PFSK-1 (cell line): ENCODE results near the gene CHTF8.

ENCODE experiments used
- FOXP2 ChIP-seq: optimal IDR thresholded peaks from 2 replicates; pipeline ENCODE3; 2011; ENCODE audit warnings: borderline replicate concordance, control low read depth, inconsistent platforms; ENCODE audit not compliant: insufficient read depth; ENCODE audit errors: extremely low read length, extremely low read depth
- POLR2AphosphoS5 ChIP-seq: IDR thresholded peaks from 2 replicates; pipeline ENCODE4 v1.6.1; 2012; ENCODE audit warnings: low read depth, mild to moderate bottlenecking, control low read depth, low read length, moderate library complexity
- SIN3A ChIP-seq: IDR thresholded peaks from 2 replicates; pipeline ENCODE4 v1.6.1; 2012; ENCODE audit warnings: mild to moderate bottlenecking, low read length, moderate library complexity, borderline replicate concordance; ENCODE audit not compliant: insufficient read depth
- TAF1 ChIP-seq: IDR thresholded peaks from 2 replicates; pipeline ENCODE4 v1.6.1; 2012; ENCODE audit warnings: low read length, control low read depth, borderline replicate concordance; ENCODE audit not compliant: insufficient read depth
- TF ChIP-seq, protein P1 (sequence below), 2 experiments: IDR thresholded peaks; 2 replicates each; pipeline versions ENCODE4 v1.6.1 to v1.8.0; 2011 to 2012; ENCODE audit warnings: low read depth in 2 of 2, low read length in 2 of 2, control low read depth in 1 of 2, inconsistent platforms in 1 of 2, mild to moderate bottlenecking in 1 of 2, moderate library complexity in 1 of 2; ENCODE audit not compliant: insufficient read depth in 1 of 2

CHTF8 gene

DNA sequence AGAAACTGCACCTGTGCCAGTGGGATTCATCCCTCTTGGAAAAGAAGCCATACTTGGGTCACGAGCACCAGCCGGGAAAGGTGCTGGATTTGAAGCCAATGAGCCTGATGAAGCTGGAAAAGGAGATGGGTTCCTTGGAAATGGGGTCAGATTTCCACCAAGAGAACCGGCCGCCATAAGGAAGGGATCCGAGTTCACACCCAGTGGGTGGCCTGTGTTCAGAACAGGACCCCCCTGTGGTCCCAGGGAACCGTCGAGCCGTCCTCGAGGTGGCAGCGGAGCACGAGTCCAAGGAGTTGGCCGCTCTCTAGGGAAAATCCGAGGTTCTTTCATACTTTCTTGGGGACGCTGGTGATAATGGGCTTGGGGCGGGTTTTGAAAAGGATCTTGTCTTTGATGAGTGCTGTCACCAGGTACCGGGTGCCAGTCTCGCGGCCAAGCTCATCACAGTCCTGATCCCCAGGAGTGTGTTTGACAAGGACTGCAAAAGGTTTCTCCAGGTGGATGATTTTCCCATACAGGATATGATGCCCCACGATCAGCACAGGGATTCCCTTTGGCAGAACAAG lies 12.2 kb downstream of the CHTF8 start:
- TF ChIP-seq POLR2AphosphoS5 (no peak), SIN3A (no peak), FOXP2 (no peak), TAF1 (no peak)
- TF ChIP-seq, protein P1, sequence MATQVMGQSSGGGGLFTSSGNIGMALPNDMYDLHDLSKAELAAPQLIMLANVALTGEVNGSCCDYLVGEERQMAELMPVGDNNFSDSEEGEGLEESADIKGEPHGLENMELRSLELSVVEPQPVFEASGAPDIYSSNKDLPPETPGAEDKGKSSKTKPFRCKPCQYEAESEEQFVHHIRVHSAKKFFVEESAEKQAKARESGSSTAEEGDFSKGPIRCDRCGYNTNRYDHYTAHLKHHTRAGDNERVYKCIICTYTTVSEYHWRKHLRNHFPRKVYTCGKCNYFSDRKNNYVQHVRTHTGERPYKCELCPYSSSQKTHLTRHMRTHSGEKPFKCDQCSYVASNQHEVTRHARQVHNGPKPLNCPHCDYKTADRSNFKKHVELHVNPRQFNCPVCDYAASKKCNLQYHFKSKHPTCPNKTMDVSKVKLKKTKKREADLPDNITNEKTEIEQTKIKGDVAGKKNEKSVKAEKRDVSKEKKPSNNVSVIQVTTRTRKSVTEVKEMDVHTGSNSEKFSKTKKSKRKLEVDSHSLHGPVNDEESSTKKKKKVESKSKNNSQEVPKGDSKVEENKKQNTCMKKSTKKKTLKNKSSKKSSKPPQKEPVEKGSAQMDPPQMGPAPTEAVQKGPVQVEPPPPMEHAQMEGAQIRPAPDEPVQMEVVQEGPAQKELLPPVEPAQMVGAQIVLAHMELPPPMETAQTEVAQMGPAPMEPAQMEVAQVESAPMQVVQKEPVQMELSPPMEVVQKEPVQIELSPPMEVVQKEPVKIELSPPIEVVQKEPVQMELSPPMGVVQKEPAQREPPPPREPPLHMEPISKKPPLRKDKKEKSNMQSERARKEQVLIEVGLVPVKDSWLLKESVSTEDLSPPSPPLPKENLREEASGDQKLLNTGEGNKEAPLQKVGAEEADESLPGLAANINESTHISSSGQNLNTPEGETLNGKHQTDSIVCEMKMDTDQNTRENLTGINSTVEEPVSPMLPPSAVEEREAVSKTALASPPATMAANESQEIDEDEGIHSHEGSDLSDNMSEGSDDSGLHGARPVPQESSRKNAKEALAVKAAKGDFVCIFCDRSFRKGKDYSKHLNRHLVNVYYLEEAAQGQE (IDR thresholded peaks at IDR 0.05; ENCODE audit: insufficient read depth in 1 of 2, low read depth in 2 of 2, low read length in 2 of 2): no peak

DNA sequence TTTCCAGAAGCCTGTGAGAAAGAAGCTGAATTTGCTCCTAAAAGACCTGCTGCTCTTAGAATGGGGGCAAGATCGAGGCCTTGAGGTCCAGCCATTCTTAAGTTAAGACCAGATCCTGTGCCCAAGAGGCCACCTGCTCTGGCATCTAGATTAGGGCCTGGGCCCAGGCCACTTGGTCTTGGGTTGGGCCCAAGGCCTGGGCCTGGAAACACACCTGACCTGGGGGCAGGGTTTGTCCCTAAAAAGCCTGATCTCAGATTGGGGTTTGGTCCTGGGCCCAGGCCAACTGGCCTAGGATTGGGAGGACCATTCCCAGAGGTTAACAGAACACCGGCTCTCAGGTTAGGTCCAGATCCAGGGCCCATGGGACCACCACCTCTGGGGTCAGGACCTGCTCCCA lies 12.9 kb downstream of the CHTF8 start:
- no peak for TF ChIP-seq TAF1
- no peak for TF ChIP-seq SIN3A
- TF ChIP-seq, protein P1 (IDR thresholded peaks at IDR 0.05; ENCODE audit: insufficient read depth in 1 of 2, low read depth in 2 of 2, low read length in 2 of 2): no peak
- no peak for TF ChIP-seq FOXP2
- TF ChIP-seq POLR2AphosphoS5: no peak

DNA sequence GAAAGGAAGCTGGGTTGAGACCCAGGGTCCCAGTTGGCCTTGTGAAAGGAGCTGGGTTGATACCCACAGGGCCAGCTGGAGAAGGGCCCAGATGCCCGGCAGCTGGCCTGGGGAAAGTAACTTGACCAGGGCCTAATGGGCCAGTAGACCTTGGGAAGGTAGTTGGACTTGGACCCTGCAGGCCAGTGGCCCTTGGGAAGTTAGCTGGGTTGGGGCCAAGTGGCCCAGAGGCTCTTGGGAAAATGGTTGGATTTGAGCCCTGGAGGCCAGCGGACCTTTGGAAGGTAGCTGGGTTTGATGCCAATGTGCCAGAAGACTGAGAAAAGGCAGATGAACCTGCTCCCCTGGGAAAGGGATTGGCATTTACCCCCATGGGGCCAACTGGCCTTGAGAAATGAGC lies 13.4 kb downstream of the CHTF8 start:
- TF ChIP-seq, protein P1 (IDR thresholded peaks at IDR 0.05; ENCODE audit: insufficient read depth in 1 of 2, low read depth in 2 of 2, low read length in 2 of 2): no peak
- TF ChIP-seq POLR2AphosphoS5: no peak

DNA sequence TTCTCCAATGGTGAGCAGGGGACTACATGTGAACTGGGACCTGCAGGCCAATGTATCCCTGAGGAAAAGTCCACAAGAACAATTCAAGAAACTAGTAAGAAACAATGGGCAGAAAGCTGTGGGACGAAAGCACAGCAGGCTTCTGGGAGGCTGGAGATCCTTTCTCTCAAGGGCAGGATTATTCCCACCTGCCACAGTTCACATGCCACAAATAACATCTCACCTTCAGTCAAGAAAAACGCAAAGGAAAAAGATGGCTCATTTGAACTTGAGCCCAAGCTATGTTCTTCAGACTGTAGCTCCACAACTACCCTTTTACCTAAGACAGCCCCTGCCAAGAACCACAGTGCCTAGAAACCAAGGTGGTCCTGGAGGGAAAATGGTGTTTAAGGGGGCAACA lies 13.9 kb downstream of the CHTF8 start:
- TF ChIP-seq FOXP2 (no peak), TAF1 (no peak), POLR2AphosphoS5 (no peak), SIN3A (no peak)
- TF ChIP-seq, protein P1 (IDR thresholded peaks at IDR 0.05; ENCODE audit: insufficient read depth in 1 of 2, low read depth in 2 of 2, low read length in 2 of 2): no peak

DNA sequence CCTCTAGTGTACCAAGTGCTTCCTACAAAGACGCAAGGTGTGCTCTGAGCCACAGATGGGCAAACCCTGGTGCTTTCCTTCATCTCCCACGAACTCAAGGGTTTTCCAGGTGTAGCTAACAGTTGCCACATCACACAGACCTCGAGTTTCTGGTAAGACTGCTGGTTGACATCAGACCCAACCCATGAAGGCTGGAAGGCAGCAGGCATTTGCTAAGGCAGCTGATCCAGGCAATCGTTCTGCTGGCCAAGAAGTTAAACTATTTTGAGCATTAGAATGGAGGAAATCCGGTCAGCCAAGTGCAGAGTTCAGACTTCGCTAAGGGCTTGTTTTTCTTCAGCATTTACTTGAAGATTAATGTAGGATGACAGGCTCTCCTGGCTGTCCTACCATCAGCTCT lies 15.5 kb downstream of the CHTF8 start:
- no peak for TF ChIP-seq TAF1
- TF ChIP-seq, protein P1 (IDR thresholded peaks at IDR 0.05; ENCODE audit: insufficient read depth in 1 of 2, low read depth in 2 of 2, low read length in 2 of 2): no peak
- no peak for TF ChIP-seq FOXP2
- no peak; the same call in 1 of the 2 replicates for TF ChIP-seq POLR2AphosphoS5
- TF ChIP-seq SIN3A: no peak
